ENCODE results near the gene FBXL7.

The FBXL7 gene

DNA sequence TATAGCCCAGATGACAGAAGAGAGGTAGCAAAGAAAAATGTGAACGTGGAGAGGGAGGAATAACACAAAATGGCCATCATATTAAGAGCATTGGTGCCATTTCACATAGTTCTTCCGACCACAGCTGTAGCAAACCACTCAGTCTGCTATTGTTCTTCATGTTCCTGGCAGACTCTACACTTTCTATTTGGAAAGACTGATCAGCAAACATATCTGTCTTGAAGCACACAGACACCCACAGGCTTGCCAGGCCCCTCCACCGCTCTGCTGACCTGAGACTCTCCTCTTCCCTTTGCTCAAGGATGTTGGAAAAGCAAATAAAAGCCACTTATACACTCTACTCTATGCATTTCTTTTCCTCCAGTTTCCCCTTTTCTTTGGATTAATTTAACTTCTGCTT is 298.0 kb downstream of the FBXL7 start:
- ATAC-seq, result no peak
- no peak for TF ChIP-seq BACH2 (CRISPR knock-in tag; IDR thresholded peaks at IDR 0.05; ENCODE audit: borderline replicate concordance)
- TF ChIP-seq RARB (CRISPR knock-in tag; IDR thresholded peaks at IDR 0.05), result no peak
- TF ChIP-seq ZNF8 (CRISPR knock-in tag; IDR thresholded peaks at IDR 0.05), result no peak
- no peak for TF ChIP-seq OSR1 (CRISPR knock-in tag; IDR thresholded peaks at IDR 0.05)
- no peak for TF ChIP-seq CSDC2 (CRISPR knock-in tag; IDR thresholded peaks at IDR 0.05)
- TF ChIP-seq ZC3H10 (CRISPR knock-in tag; IDR thresholded peaks at IDR 0.05), result no peak
- TF ChIP-seq, protein P1, sequence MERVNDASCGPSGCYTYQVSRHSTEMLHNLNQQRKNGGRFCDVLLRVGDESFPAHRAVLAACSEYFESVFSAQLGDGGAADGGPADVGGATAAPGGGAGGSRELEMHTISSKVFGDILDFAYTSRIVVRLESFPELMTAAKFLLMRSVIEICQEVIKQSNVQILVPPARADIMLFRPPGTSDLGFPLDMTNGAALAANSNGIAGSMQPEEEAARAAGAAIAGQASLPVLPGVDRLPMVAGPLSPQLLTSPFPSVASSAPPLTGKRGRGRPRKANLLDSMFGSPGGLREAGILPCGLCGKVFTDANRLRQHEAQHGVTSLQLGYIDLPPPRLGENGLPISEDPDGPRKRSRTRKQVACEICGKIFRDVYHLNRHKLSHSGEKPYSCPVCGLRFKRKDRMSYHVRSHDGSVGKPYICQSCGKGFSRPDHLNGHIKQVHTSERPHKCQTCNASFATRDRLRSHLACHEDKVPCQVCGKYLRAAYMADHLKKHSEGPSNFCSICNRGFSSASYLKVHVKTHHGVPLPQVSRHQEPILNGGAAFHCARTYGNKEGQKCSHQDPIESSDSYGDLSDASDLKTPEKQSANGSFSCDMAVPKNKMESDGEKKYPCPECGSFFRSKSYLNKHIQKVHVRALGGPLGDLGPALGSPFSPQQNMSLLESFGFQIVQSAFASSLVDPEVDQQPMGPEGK (CRISPR knock-in tag; IDR thresholded peaks at IDR 0.05; ENCODE audit: borderline replicate concordance), result no peak
- TF ChIP-seq, protein P2, sequence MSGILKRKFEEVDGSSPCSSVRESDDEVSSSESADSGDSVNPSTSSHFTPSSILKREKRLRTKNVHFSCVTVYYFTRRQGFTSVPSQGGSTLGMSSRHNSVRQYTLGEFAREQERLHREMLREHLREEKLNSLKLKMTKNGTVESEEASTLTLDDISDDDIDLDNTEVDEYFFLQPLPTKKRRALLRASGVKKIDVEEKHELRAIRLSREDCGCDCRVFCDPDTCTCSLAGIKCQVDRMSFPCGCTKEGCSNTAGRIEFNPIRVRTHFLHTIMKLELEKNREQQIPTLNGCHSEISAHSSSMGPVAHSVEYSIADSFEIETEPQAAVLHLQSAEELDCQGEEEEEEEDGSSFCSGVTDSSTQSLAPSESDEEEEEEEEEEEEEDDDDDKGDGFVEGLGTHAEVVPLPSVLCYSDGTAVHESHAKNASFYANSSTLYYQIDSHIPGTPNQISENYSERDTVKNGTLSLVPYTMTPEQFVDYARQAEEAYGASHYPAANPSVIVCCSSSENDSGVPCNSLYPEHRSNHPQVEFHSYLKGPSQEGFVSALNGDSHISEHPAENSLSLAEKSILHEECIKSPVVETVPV (CRISPR knock-in tag; IDR thresholded peaks at IDR 0.05), result no peak
- no peak for TF ChIP-seq ZNF565 (CRISPR knock-in tag; conservative IDR thresholded peaks at IDR 0.05; ENCODE audit: low read depth)
- TF ChIP-seq, protein P3, sequence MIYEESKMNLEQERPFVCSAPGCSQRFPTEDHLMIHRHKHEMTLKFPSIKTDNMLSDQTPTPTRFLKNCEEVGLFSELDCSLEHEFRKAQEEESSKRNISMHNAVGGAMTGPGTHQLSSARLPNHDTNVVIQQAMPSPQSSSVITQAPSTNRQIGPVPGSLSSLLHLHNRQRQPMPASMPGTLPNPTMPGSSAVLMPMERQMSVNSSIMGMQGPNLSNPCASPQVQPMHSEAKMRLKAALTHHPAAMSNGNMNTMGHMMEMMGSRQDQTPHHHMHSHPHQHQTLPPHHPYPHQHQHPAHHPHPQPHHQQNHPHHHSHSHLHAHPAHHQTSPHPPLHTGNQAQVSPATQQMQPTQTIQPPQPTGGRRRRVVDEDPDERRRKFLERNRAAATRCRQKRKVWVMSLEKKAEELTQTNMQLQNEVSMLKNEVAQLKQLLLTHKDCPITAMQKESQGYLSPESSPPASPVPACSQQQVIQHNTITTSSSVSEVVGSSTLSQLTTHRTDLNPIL (CRISPR knock-in tag; IDR thresholded peaks at IDR 0.05; ENCODE audit: low read depth), result no peak
- no peak for TF ChIP-seq POU6F1 (CRISPR knock-in tag; IDR thresholded peaks at IDR 0.05; ENCODE audit: borderline replicate concordance, low read depth)
- no peak for TF ChIP-seq GLIS3 (CRISPR knock-in tag; IDR thresholded peaks at IDR 0.05)
- TF ChIP-seq ZFP30 (CRISPR knock-in tag; IDR thresholded peaks at IDR 0.05), result no peak
- TF ChIP-seq ZNF70 (CRISPR knock-in tag; IDR thresholded peaks at IDR 0.05), result no peak
- TF ChIP-seq TSHZ2 (CRISPR knock-in tag; IDR thresholded peaks at IDR 0.05), result no peak
- TF ChIP-seq SNAI2 (CRISPR knock-in tag; IDR thresholded peaks at IDR 0.05), result no peak
- no peak for TF ChIP-seq PPARA (CRISPR knock-in tag; IDR thresholded peaks at IDR 0.05; ENCODE audit: borderline replicate concordance)
- TF ChIP-seq ARNTL (CRISPR knock-in tag; IDR thresholded peaks at IDR 0.05; ENCODE audit: borderline replicate concordance, low read depth), result no peak
- TF ChIP-seq TOX (CRISPR knock-in tag; IDR thresholded peaks at IDR 0.05; ENCODE audit: borderline replicate concordance), result no peak
- TF ChIP-seq ZFP3 (CRISPR knock-in tag; IDR thresholded peaks at IDR 0.05), result no peak

DNA sequence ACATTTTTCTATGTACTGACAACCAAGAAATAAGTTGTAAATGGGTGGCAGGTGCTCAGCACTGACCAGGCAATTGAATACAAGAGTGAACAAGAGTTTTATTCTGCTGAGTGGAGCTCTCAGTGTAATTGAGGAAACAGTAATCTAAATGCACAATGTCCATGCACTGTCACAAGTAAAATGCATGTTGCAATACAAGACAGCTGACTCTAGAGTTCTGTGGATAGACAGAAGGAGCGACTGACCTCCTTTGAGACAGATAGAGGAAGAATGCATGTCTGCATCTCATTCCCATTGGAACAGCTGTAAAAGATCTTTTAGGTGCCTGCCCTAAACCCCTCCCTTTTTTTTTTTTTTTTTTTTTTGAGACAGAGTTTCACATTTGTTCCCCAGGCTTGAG is 299.0 kb downstream of the FBXL7 start:
- TF ChIP-seq ZNF70 (CRISPR knock-in tag; IDR thresholded peaks at IDR 0.05) (no peak), GLIS3 (CRISPR knock-in tag; IDR thresholded peaks at IDR 0.05) (no peak), CSDC2 (CRISPR knock-in tag; IDR thresholded peaks at IDR 0.05) (no peak), OSR1 (CRISPR knock-in tag; IDR thresholded peaks at IDR 0.05) (no peak), SNAI2 (CRISPR knock-in tag; IDR thresholded peaks at IDR 0.05) (no peak), PPARA (CRISPR knock-in tag; IDR thresholded peaks at IDR 0.05; ENCODE audit: borderline replicate concordance) (no peak), ZFP3 (CRISPR knock-in tag; IDR thresholded peaks at IDR 0.05) (no peak), ARNTL (CRISPR knock-in tag; IDR thresholded peaks at IDR 0.05; ENCODE audit: borderline replicate concordance, low read depth) (no peak), BACH2 (CRISPR knock-in tag; IDR thresholded peaks at IDR 0.05; ENCODE audit: borderline replicate concordance) (no peak), TOX (CRISPR knock-in tag; IDR thresholded peaks at IDR 0.05; ENCODE audit: borderline replicate concordance) (no peak)
- TF ChIP-seq, protein P2 (CRISPR knock-in tag; IDR thresholded peaks at IDR 0.05), result no peak
- ATAC-seq, result no peak
